ENCODE measurements around the gene SART3. TPM values are rescaled to one million over a fixed set of nuclear protein-coding genes. Genes with fewer than 3 reads are reported as not detected.

SART3 gene
- polyA plus RNA-seq, 1 of the 3 experiments (the other 2 are of a cell fraction) = 28.9 TPM

- Histone ChIP-seq H4K20me1 (ENCODE audit: insufficient read depth) (no peaks in the 10 kb centered on the region), H3K27me3 (ENCODE audit: insufficient read depth) (no peaks in the 10 kb centered on the region), H3F3A (replicated peaks; ENCODE audit: insufficient read depth) (peaks cover 4% of the 10 kb centered on the region), H3K36me3 (replicated peaks in 1 of 2; ENCODE audit: control insufficient read depth in 1 of 2, insufficient read depth in 2 of 2, low read length in 1 of 2) (no peaks in the 10 kb centered on the region), H3K79me2 (ENCODE audit: insufficient read depth) (no peaks in the 10 kb centered on the region), H3K4me1 (ENCODE audit: control insufficient read depth in 1 of 2, insufficient read depth in 2 of 2, low read depth in 1 of 2, low read length in 1 of 2) (peaks cover under 1 to 11% of the 10 kb centered on the region in 2 experiments; a peak in 2 of 4 replicates), H3K4me2 (no peak overlapping the region), H3K9ac (no peak overlapping the region), H3K27ac (ENCODE audit: low read depth in 2 of 2, low read length in 1 of 2) (no peak overlapping the region), H3K4me3 (ENCODE audit: low read depth in 2 of 2, low read length in 1 of 2) (no peak overlapping the region), H3K9me3 (no peaks in the 10 kb centered on the region), H3K9me2 (no peaks in the 10 kb centered on the region), H2AFZ (ENCODE audit: low read depth) (no peak overlapping the region)
- ChIA-PET POLR2A (interaction anchor here (0.6 kb wide), 1 partner anchor 40 kb away, joined by 4 read pairs; no protein-coding TSS in a partner anchor), CTCF (interaction anchor here (1.3 to 7.2 kb wide), 2 partner anchors 13 to 33 kb away, joined by 4 to 63 read pairs; no protein-coding TSS in a partner anchor)
- TF ChIP-seq, protein P1, sequence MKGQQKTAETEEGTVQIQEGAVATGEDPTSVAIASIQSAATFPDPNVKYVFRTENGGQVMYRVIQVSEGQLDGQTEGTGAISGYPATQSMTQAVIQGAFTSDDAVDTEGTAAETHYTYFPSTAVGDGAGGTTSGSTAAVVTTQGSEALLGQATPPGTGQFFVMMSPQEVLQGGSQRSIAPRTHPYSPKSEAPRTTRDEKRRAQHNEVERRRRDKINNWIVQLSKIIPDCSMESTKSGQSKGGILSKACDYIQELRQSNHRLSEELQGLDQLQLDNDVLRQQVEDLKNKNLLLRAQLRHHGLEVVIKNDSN (IDR thresholded peaks at IDR 0.05; ENCODE audit: borderline replicate concordance, low read depth) = no peak
- TF ChIP-seq CHD2 (IDR thresholded peaks at IDR 0.05; ENCODE audit: low read length, partially characterized antibody) (no peak), JUND (IDR thresholded peaks at IDR 0.05) (no peak), USF2 (IDR thresholded peaks at IDR 0.05; ENCODE audit: borderline replicate concordance, low read depth, low read length) (no peak), CTCF (IDR thresholded peaks at IDR 0.05) (no peak), NFIC (IDR thresholded peaks at IDR 0.05; ENCODE audit: borderline replicate concordance) (no peak), SIN3A (IDR thresholded peaks at IDR 0.05; ENCODE audit: borderline replicate concordance, low read depth, low read length) (no peak), ZBTB33 (IDR thresholded peaks at IDR 0.05; ENCODE audit: borderline replicate concordance, low read depth) (no peak), RXRA (IDR thresholded peaks at IDR 0.05; ENCODE audit: borderline replicate concordance, low read depth) (no peak), MAX (IDR thresholded peaks at IDR 0.05; ENCODE audit: low read depth) (no peak), MEF2A (IDR thresholded peaks at IDR 0.05; ENCODE audit: borderline replicate concordance, low read depth) (no peak), TEAD4 (IDR thresholded peaks at IDR 0.05; ENCODE audit: borderline replicate concordance, insufficient read depth) (no peak), PBX3 (IDR thresholded peaks at IDR 0.05) (no peak), FOXJ3 (CRISPR knock-in tag; IDR thresholded peaks at IDR 0.05) (no peak), EP300 (IDR thresholded peaks at IDR 0.05; ENCODE audit: borderline replicate concordance in 1 of 2, low read depth in 1 of 2, low read length in 1 of 2) (no peak)
- TF ChIP-seq, protein P2, sequence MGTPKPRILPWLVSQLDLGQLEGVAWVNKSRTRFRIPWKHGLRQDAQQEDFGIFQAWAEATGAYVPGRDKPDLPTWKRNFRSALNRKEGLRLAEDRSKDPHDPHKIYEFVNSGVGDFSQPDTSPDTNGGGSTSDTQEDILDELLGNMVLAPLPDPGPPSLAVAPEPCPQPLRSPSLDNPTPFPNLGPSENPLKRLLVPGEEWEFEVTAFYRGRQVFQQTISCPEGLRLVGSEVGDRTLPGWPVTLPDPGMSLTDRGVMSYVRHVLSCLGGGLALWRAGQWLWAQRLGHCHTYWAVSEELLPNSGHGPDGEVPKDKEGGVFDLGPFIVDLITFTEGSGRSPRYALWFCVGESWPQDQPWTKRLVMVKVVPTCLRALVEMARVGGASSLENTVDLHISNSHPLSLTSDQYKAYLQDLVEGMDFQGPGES (IDR thresholded peaks at IDR 0.05; ENCODE audit: low read depth, low read length) = no peak
- WGBS (ENCODE audit: low lambda C conversion rate) = 70% methylated on average over 14 of the region's 14 CpGs
- no peak for DNase-seq
These were observed 43.4 kb upstream of the SART3 start for GRCh38 chr12:108604208-108604941.
